NCI-H1694 treated with DMSO at 0.1 percent for 48 hours (cell line): ENCODE data around the gene NAA60.
A peak's percentile ranks its signal among the peaks of the same experiment; 100 is the strongest.

ENCODE experiments used
- DNase-seq: peaks from one replicate; lab custom pipeline; 2025; lab: John Stamatoyannopoulos, UW

NAA60 gene

GRCh38 chr16:3443108-3444031, at the start of gene NAA60, which contains the start of gene ZNF597:
Gene NAA60, plus strand, starts transcription at chr16:3443680. Its CDS starts 32,548 bp downstream, at chr16:3476228.
Gene ZNF597, minus strand, starts transcription at chr16:3443504. Its CDS starts 351 bp downstream, at chr16:3443153.
- peak; percentile 82 for DNase-seq

GRCh38 chr16:3400446-3400778, 43.1 kb upstream of the NAA60 start:
- no peak for DNase-seq

GRCh38 chr16:3400779-3401688, 42.4 kb upstream of the NAA60 start, which contains the start of the genes ZNF174 and ZSCAN32:
Gene ZNF174, plus strand, starts transcription at chr16:3401215. Its CDS starts 790 bp downstream, at chr16:3402005.
Gene ZSCAN32, minus strand, starts transcription at chr16:3401004. Its CDS starts 3,447 bp downstream, at chr16:3397557.
- DNase-seq, result peak; percentile 92

- no peak for DNase-seq
Observed at GRCh38 chr16:3401719-3402397, 41.6 kb upstream of the NAA60 start.

- DNase-seq, result no peak
Observed at GRCh38 chr16:3408561-3409197, 34.8 kb upstream of the NAA60 start.

- DNase-seq, result no peak
Observed at GRCh38 chr16:3413730-3414379, 29.6 kb upstream of the NAA60 start.

- no peak for DNase-seq
Observed at GRCh38 chr16:3431779-3432219, 11.7 kb upstream of the NAA60 start.

GRCh38 chr16:3434373-3434772, 9.1 kb upstream of the NAA60 start:
- no peak for DNase-seq

GRCh38 chr16:3439637-3440036, 3.8 kb upstream of the NAA60 start:
- DNase-seq, result no peak

- no peak for DNase-seq
Observed at GRCh38 chr16:3444032-3444388, 530 bp downstream of the NAA60 start.

GRCh38 chr16:3454093-3454492, 10.6 kb downstream of the NAA60 start:
- no peak for DNase-seq

- DNase-seq, result no peak
Observed at GRCh38 chr16:3454631-3455147, 11.2 kb downstream of the NAA60 start.

GRCh38 chr16:3457434-3458252, 14.2 kb downstream of the NAA60 start:
- DNase-seq, result peak; percentile 65

- DNase-seq, result no peak
Observed at GRCh38 chr16:3458278-3458851, 14.9 kb downstream of the NAA60 start.

GRCh38 chr16:3458852-3459361, 15.4 kb downstream of the NAA60 start:
- DNase-seq, result no peak

- DNase-seq, result no peak
Observed at GRCh38 chr16:3459401-3460090, 16.1 kb downstream of the NAA60 start.

GRCh38 chr16:3460121-3460520, 16.6 kb downstream of the NAA60 start:
- no peak for DNase-seq

- no peak for DNase-seq
Observed at GRCh38 chr16:3460585-3460984, 17.1 kb downstream of the NAA60 start.

- no peak for DNase-seq
Observed at GRCh38 chr16:3461151-3461550, 17.7 kb downstream of the NAA60 start.
